B cell (primary cell): ENCODE data around the gene AKAP3.

Experiments
- CTCF ChIP-seq: fragments of 200-600 bp; IDR thresholded peaks from one replicate; pipeline ENCODE4 v1.8.0; 2022; ENCODE audit warnings: antibody characterized with exemption, mild to moderate bottlenecking
- EZH2 ChIP-seq: IDR thresholded peaks from 2 replicates; pipeline ENCODE4 v1.6.1; 2012; ENCODE audit warnings: borderline replicate concordance, low read depth, mild to moderate bottlenecking, moderate library complexity, low read length; ENCODE audit not compliant: insufficient read depth, poor library complexity, severe bottlenecking

GRCh38 chr12:4643747-4644146 is 5.1 kb downstream of the AKAP3 start:
- TF ChIP-seq CTCF (no peak), EZH2 (no peak)
